HFFc6 (cell line): ENCODE data around the gene CMSS1. TPM values are rescaled to one million over a fixed set of nuclear protein-coding genes. Genes with fewer than 3 reads are reported as not detected.

ENCODE experiments used
- DNase-seq: peaks from one replicate; pipeline ENCODE4 v3.0.0-alpha.2; 2018
- H3K27ac Mint-ChIP-seq: 2 replicates; pipeline ENCODE4 v1.8.0; 2020; ENCODE audit warnings: mild to moderate bottlenecking, mixed read lengths
- H3K27me3 Mint-ChIP-seq: 2 replicates; pipeline ENCODE4 v1.8.0; 2021; ENCODE audit warnings: mild to moderate bottlenecking, moderate library complexity, mixed read lengths; ENCODE audit not compliant: insufficient read depth
- H3K36me3 Mint-ChIP-seq: 2 replicates; pipeline ENCODE4 v1.8.0; 2021; ENCODE audit warnings: low read depth, mixed read lengths
- H3K4me1 Mint-ChIP-seq: 2 replicates; pipeline ENCODE4 v1.8.0; 2020; ENCODE audit warnings: low read depth, mixed read lengths
- H3K4me3 Mint-ChIP-seq: 2 replicates; pipeline ENCODE4 v1.8.0; 2020; ENCODE audit warnings: mild to moderate bottlenecking, moderate library complexity, mixed read lengths
- H3K9me3 Mint-ChIP-seq: 2 replicates; pipeline ENCODE4 v1.8.0; 2020; ENCODE audit warnings: mild to moderate bottlenecking, mixed read lengths
- CTCF ChIP-seq: fragments of 200-600 bp; sonication (generic); IDR thresholded peaks from 2 replicates; pipeline ENCODE4 v1.5.0; 2021; ENCODE audit warnings: antibody characterized with exemption, mild to moderate bottlenecking
- total RNA-seq, 6 experiments: library from RNA; stranded (reverse); fragmentation: NEBNext Ultra II Directional; extraction: Animal tissue kit (Norgen Biotek cat#: 25700); gene quantifications; 2 replicates in 1 of 6; 3 replicates in 5 of 6; pipeline ENCODE4 v1.2.3, GENCODE V29; 2021

CMSS1 gene
- total RNA-seq, 6 experiments from 2014 or later: 27.8 to 47.0 (median 38.1) TPM

GRCh38 chr3:99845331-99845730 lies 27.7 kb downstream of the CMSS1 start:
- no peak for TF ChIP-seq CTCF
- Mint-ChIP-seq H3K4me1 (peaks cover 57% of the 10 kb centered on the region), H3K36me3 (peaks cover 10% of the 10 kb centered on the region), H3K27me3 (no peaks in the 10 kb centered on the region; the same call in 1 of the 2 replicates), H3K9me3 (no peaks in the 10 kb centered on the region), H3K27ac (peak overlapping the region; percentile 34; the same call in 1 of the 2 replicates), H3K4me3 (no peak overlapping the region)
- DNase-seq: no peak

GRCh38 chr3:99845999-99846398 lies 28.3 kb downstream of the CMSS1 start:
- peak overlapping the region; percentile 73 for H3K27ac Mint-ChIP-seq
- H3K36me3 Mint-ChIP-seq: peaks cover 10% of the 10 kb centered on the region
- peaks cover 57% of the 10 kb centered on the region for H3K4me1 Mint-ChIP-seq
- H3K27me3 Mint-ChIP-seq: no peaks in the 10 kb centered on the region; the same call in 1 of the 2 replicates
- no peak for TF ChIP-seq CTCF
- H3K4me3 Mint-ChIP-seq: no peak overlapping the region
- H3K9me3 Mint-ChIP-seq: no peaks in the 10 kb centered on the region
- no peak for DNase-seq

GRCh38 chr3:99846477-99847160 lies 29.0 kb downstream of the CMSS1 start:
- Mint-ChIP-seq H3K4me3 (no peak overlapping the region), H3K4me1 (peaks cover 57% of the 10 kb centered on the region), H3K27me3 (no peaks in the 10 kb centered on the region; the same call in 1 of the 2 replicates), H3K36me3 (peaks cover 10% of the 10 kb centered on the region), H3K9me3 (no peaks in the 10 kb centered on the region), H3K27ac (peak overlapping the region; percentile 73)
- peak; percentile 36 for DNase-seq
- TF ChIP-seq CTCF: no peak

GRCh38 chr3:99848433-99848832 lies 30.8 kb downstream of the CMSS1 start:
- Mint-ChIP-seq H3K9me3 (no peaks in the 10 kb centered on the region), H3K27ac (peak overlapping the region; percentile 25; the same call in 1 of the 2 replicates), H3K36me3 (peaks cover 20% of the 10 kb centered on the region), H3K27me3 (no peaks in the 10 kb centered on the region), H3K4me1 (peaks cover 60% of the 10 kb centered on the region), H3K4me3 (no peak overlapping the region)
- no peak for TF ChIP-seq CTCF
- no peak for DNase-seq

- Mint-ChIP-seq H3K27ac (no peak overlapping the region), H3K4me1 (peaks cover 60% of the 10 kb centered on the region), H3K9me3 (no peaks in the 10 kb centered on the region), H3K36me3 (peaks cover 37% of the 10 kb centered on the region), H3K27me3 (no peaks in the 10 kb centered on the region), H3K4me3 (no peak overlapping the region)
- TF ChIP-seq CTCF: no peak
- DNase-seq: no peak
Observed at GRCh38 chr3:99850608-99851007, 32.9 kb downstream of the CMSS1 start.
